Loucy (cell line): ENCODE data around the gene VPS13D.

Source experiments
- H2AFZ ChIP-seq: fragments of 200-600 bp; sonication (generic); 2 replicates; pipeline ENCODE4 v1.6.0; 2016; ENCODE audit warnings: antibody characterized with exemption, mild to moderate bottlenecking, low read length, moderate library complexity
- H3F3A ChIP-seq: fragments of 200-600 bp; 2 replicates; pipeline ENCODE4 v1.6.0; 2016; ENCODE audit warnings: antibody characterized with exemption, low read depth, mild to moderate bottlenecking
- H3K27me3 ChIP-seq: fragments of 200-600 bp; sonication (generic); 2 replicates; pipeline ENCODE4 v1.6.1; 2014; ENCODE audit warnings: low read length, mild to moderate bottlenecking; ENCODE audit not compliant: insufficient read depth, poor library complexity, severe bottlenecking
- H3K36me3 ChIP-seq: fragments of 200-600 bp; sonication (generic); 2 replicates; pipeline ENCODE4 v1.6.1; 2016; ENCODE audit warnings: low read length; ENCODE audit not compliant: insufficient read depth
- H3K4me1 ChIP-seq: fragments of 200-600 bp; sonication (generic); 2 replicates; pipeline ENCODE4 v1.5.1; 2014; ENCODE audit warnings: low read length, mild to moderate bottlenecking; ENCODE audit not compliant: insufficient read depth, poor library complexity, severe bottlenecking
- H3K4me2 ChIP-seq: fragments of 200-600 bp; sonication (generic); 2 replicates; pipeline ENCODE4 v1.6.0; 2014; ENCODE audit warnings: antibody characterized with exemption, low read length, low read depth, mild to moderate bottlenecking; ENCODE audit not compliant: poor library complexity, severe bottlenecking
- H3K4me3 ChIP-seq: fragments of 200-600 bp; sonication (generic); 2 replicates; pipeline ENCODE4 v1.5.1; 2014; ENCODE audit warnings: low read length, mild to moderate bottlenecking, mixed read lengths; ENCODE audit not compliant: poor library complexity, severe bottlenecking
- H3K79me2 ChIP-seq: fragments of 200-600 bp; sonication (generic); 2 replicates; pipeline ENCODE4 v1.6.1; 2014; ENCODE audit warnings: low read length; ENCODE audit not compliant: insufficient read depth
- H3K9ac ChIP-seq: fragments of 200-600 bp; sonication (generic); 2 replicates; pipeline ENCODE4 v1.6.0; 2014; ENCODE audit warnings: mild to moderate bottlenecking, low read depth, low read length, moderate library complexity; ENCODE audit not compliant: poor library complexity, severe bottlenecking
- H3K9me2 ChIP-seq: fragments of 200-600 bp; sonication (generic); replicated peaks from 2 replicates; pipeline ENCODE4 v1.6.1; 2016; ENCODE audit warnings: low read depth, low read length, mixed read lengths
- H3K9me3 ChIP-seq: fragments of 200-600 bp; sonication (generic); 2 replicates; pipeline ENCODE4 v1.6.1; 2014; ENCODE audit warnings: mild to moderate bottlenecking, antibody characterized with exemption, low read length, low read depth; ENCODE audit not compliant: insufficient read depth
- H4K20me1 ChIP-seq: fragments of 200-600 bp; sonication (generic); 2 replicates; pipeline ENCODE4 v1.6.0; 2014; ENCODE audit warnings: antibody characterized with exemption, low read length, mild to moderate bottlenecking; ENCODE audit not compliant: insufficient read depth, poor library complexity, severe bottlenecking
- CTCF ChIP-seq: fragments of 200-600 bp; sonication (generic); conservative IDR thresholded peaks from 2 replicates; pipeline ENCODE4 v1.5.1; 2014; ENCODE audit warnings: mild to moderate bottlenecking, antibody characterized with exemption, low read length
- EZH2phosphoT487 ChIP-seq: fragments of 200-600 bp; IDR thresholded peaks from 2 replicates; pipeline ENCODE4 v1.6.1; 2018; ENCODE audit warnings: antibody characterized with exemption, mild to moderate bottlenecking, moderate library complexity, borderline replicate concordance

The VPS13D gene

GRCh38 chr1:12539320-12539704 lies 309.5 kb downstream of the VPS13D start:
- Histone ChIP-seq H4K20me1 (no peaks in the 10 kb centered on the region), H3K27me3 (no peaks in the 10 kb centered on the region), H3K79me2 (no peaks in the 10 kb centered on the region), H3K9me2 (no peaks in the 10 kb centered on the region), H3K4me2 (no peak overlapping the region), H2AFZ (no peak overlapping the region), H3K9ac (no peak overlapping the region), H3F3A (no peaks in the 10 kb centered on the region), H3K4me1 (no peaks in the 10 kb centered on the region), H3K4me3 (no peak overlapping the region), H3K36me3 (no peaks in the 10 kb centered on the region), H3K9me3 (peaks cover 10% of the 10 kb centered on the region; the same call in 1 of the 2 replicates)
- no peak for TF ChIP-seq CTCF
- TF ChIP-seq EZH2phosphoT487 = no peak

GRCh38 chr1:12539705-12540579 lies 310.1 kb downstream of the VPS13D start:
- no peak overlapping the region for H3K4me2 ChIP-seq
- no peaks in the 10 kb centered on the region for H4K20me1 ChIP-seq
- no peak overlapping the region for H3K9ac ChIP-seq
- peaks cover 10% of the 10 kb centered on the region; the same call in 1 of the 2 replicates for H3K9me3 ChIP-seq
- no peaks in the 10 kb centered on the region for H3K27me3 ChIP-seq
- H3K79me2 ChIP-seq = no peaks in the 10 kb centered on the region
- H3K9me2 ChIP-seq = no peaks in the 10 kb centered on the region
- H2AFZ ChIP-seq = no peak overlapping the region
- H3K4me3 ChIP-seq = no peak overlapping the region
- H3K36me3 ChIP-seq = no peaks in the 10 kb centered on the region
- no peaks in the 10 kb centered on the region for H3F3A ChIP-seq
- no peaks in the 10 kb centered on the region for H3K4me1 ChIP-seq
- TF ChIP-seq EZH2phosphoT487 = no peak
- TF ChIP-seq CTCF = no peak

- Histone ChIP-seq H3K27me3 (no peaks in the 10 kb centered on the region), H3K4me3 (no peak overlapping the region)
Observed at GRCh38 chr1:12540580-12541273, 310.9 kb downstream of the VPS13D start.

More at GRCh38 chr1:12540580-12541273, 310.9 kb downstream of the VPS13D start:
- no peak overlapping the region for H2AFZ ChIP-seq
- H3K4me2 ChIP-seq = no peak overlapping the region
- no peaks in the 10 kb centered on the region for H3K79me2 ChIP-seq
- no peaks in the 10 kb centered on the region for H3K9me2 ChIP-seq
- no peaks in the 10 kb centered on the region for H3F3A ChIP-seq
- no peaks in the 10 kb centered on the region for H4K20me1 ChIP-seq
- no peaks in the 10 kb centered on the region for H3K4me1 ChIP-seq
- H3K9me3 ChIP-seq = peaks cover 6% of the 10 kb centered on the region; the same call in 1 of the 2 replicates
- no peak for TF ChIP-seq CTCF
- TF ChIP-seq EZH2phosphoT487 = no peak
- H3K9ac ChIP-seq = no peak overlapping the region
- no peaks in the 10 kb centered on the region for H3K36me3 ChIP-seq
